ENCODE data around the gene TCF7L2. TPM values are rescaled to one million over a fixed set of nuclear protein-coding genes. Genes with fewer than 3 reads are reported as not detected.

TCF7L2 gene
- total RNA-seq, 1 donor from 2014 or later, result 0.30 TPM

- intact Hi-C loops (cut with micrococcal nuclease), result no loop called here
Observed at GRCh38 chr10:112991888-112992491, 41.9 kb downstream of the TCF7L2 start.

- intact Hi-C loops (cut with micrococcal nuclease), result no loop called here
Observed at GRCh38 chr10:112996462-112996861, 46.4 kb downstream of the TCF7L2 start.

GRCh38 chr10:112999102-112999501 lies 49.1 kb downstream of the TCF7L2 start:
- intact Hi-C loops (cut with micrococcal nuclease), result no loop called here

GRCh38 chr10:113000442-113000841 lies 50.4 kb downstream of the TCF7L2 start:
- intact Hi-C loops (cut with micrococcal nuclease), result no loop called here

- intact Hi-C loops (cut with micrococcal nuclease), result no loop called here
Observed at GRCh38 chr10:113000876-113001598, 51.0 kb downstream of the TCF7L2 start.

GRCh38 chr10:113001599-113002448 lies 51.8 kb downstream of the TCF7L2 start:
- intact Hi-C loops (cut with micrococcal nuclease), result no loop called here

GRCh38 chr10:113002449-113002777 lies 52.4 kb downstream of the TCF7L2 start:
- intact Hi-C loops (cut with micrococcal nuclease), result no loop called here

- intact Hi-C loops (cut with micrococcal nuclease), result no loop called here
Observed at GRCh38 chr10:113003052-113003451, 53.0 kb downstream of the TCF7L2 start.

- intact Hi-C loops (cut with micrococcal nuclease), result no loop called here
Observed at GRCh38 chr10:113004069-113004618, 54.1 kb downstream of the TCF7L2 start.

GRCh38 chr10:113005380-113005779 lies 55.3 kb downstream of the TCF7L2 start:
- intact Hi-C loops (cut with micrococcal nuclease), result no loop called here

GRCh38 chr10:113006656-113007342 lies 56.8 kb downstream of the TCF7L2 start:
- intact Hi-C loops (cut with micrococcal nuclease), result no loop called here

GRCh38 chr10:113007343-113007771 lies 57.3 kb downstream of the TCF7L2 start:
- intact Hi-C loops (cut with micrococcal nuclease), result no loop called here

- intact Hi-C loops (cut with micrococcal nuclease), result no loop called here
Observed at GRCh38 chr10:113007821-113008220, 57.8 kb downstream of the TCF7L2 start.

GRCh38 chr10:113011592-113012374 lies 61.7 kb downstream of the TCF7L2 start:
- intact Hi-C loops (cut with micrococcal nuclease), result no loop called here

- intact Hi-C loops (cut with micrococcal nuclease), result no loop called here
Observed at GRCh38 chr10:113015201-113015600, 65.2 kb downstream of the TCF7L2 start.

- intact Hi-C loops (cut with micrococcal nuclease), result no loop called here
Observed at GRCh38 chr10:113017376-113017775, 67.3 kb downstream of the TCF7L2 start.

- intact Hi-C loops (cut with micrococcal nuclease), result no loop called here
Observed at GRCh38 chr10:113018034-113018433, 68.0 kb downstream of the TCF7L2 start.

GRCh38 chr10:113019096-113019495 lies 69.0 kb downstream of the TCF7L2 start:
- intact Hi-C loops (cut with micrococcal nuclease), result no loop called here

GRCh38 chr10:113019692-113020474 lies 69.8 kb downstream of the TCF7L2 start:
- intact Hi-C loops (cut with micrococcal nuclease), result no loop called here

GRCh38 chr10:113020475-113020753 lies 70.4 kb downstream of the TCF7L2 start:
- intact Hi-C loops (cut with micrococcal nuclease), result no loop called here
